Dedifferentiated amniotic fluid mesenchymal stem cell (primary cell): Measurements from ENCODE around the gene CDR2L.
"Not testable (repeated sequence)": the region's sequence is repeated elsewhere in the genome, so short reads cannot be mapped to it uniquely, and the experiment has no call there.

Experiments used
- DNase-seq: peaks from one replicate; pipeline ENCODE4 v3.0.0-alpha.2; 2016; ENCODE audit errors: extremely low spot score

Gene CDR2L

DNA sequence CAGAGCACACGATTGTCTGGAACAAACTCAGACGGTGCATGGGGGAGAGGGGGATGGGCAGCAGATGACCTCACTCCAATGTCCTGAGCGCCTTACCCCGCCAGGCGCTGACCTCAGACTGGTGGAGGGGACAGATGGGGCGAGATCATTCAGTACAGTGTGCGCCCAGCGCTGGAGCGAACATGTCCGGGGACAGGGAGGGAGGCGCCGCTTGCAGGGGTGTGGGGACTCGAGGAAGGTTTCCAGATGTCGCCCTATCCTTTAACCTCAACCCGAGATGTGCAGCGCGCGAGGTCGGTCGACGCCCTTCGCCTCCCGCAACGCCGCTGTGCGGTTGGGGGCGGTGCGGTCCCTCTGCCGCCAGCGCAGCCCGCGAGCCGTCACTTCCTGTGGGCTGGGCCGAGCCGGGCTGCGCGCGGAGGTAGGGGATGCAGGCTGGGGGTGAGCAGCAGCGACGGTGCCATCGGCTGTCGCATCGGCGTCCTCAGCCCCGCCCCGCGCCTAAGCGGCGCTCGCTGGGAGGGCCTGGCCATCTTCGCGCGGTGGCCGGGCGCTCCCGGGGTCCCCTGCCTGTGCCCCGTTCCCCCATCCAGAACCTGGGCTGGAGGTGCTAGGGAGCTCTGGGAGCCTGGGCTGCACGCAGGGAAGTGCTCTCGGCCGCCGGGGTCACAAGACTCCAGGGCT, 5.3 kb upstream of the CDR2L start:
- DNase-seq: no peak

DNA sequence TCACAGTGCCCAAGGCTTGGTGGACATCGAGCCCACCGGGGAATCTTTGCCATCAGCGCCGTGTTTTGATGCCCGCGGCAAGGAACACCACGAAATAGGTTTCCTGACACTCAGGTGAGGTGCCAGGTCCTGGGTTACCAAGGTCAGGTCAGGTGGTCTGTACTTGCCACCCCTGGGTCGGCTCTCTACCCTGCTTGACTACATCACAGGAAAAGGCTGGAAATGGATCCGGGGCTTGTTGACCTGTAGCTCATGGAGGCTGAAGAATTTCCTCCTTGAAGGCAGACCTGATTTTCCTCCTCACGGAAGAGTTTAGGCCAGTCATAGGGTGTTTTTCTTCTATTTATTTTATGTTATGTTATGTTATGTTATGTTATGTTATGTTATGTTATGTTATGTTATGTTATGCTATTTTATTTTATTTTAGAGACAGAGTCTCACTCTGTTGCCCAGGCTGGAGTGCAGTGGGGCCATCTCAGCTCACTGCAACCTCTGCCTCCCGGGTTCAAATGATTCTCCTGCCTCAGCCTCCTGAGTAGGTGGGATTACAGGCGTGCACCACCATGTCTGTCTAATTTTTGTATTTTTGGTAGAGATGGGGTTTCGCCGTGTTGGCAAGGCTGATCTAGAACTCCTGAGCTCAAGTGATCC, 4.6 kb upstream of the CDR2L start:
- not testable (repeated sequence) for DNase-seq

DNA sequence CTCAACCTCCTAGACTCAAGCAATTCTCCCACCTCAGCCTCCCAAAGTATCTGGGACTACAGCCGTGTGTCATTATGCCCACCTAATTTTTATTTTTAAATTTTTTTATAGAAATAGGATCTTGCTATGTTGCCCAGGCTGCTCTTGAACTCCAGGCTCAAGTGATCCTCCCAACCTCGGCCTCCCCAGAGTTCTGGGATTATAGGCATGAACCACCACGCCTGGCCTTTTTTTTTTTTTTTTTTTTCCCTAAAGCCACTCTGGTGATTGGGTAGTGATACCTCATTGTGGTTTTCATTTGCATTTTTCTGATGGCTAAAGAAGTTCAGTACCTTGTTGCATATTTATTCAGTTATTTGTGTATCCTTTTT, 1.2 kb upstream of the CDR2L start:
- DNase-seq: no peak

DNA sequence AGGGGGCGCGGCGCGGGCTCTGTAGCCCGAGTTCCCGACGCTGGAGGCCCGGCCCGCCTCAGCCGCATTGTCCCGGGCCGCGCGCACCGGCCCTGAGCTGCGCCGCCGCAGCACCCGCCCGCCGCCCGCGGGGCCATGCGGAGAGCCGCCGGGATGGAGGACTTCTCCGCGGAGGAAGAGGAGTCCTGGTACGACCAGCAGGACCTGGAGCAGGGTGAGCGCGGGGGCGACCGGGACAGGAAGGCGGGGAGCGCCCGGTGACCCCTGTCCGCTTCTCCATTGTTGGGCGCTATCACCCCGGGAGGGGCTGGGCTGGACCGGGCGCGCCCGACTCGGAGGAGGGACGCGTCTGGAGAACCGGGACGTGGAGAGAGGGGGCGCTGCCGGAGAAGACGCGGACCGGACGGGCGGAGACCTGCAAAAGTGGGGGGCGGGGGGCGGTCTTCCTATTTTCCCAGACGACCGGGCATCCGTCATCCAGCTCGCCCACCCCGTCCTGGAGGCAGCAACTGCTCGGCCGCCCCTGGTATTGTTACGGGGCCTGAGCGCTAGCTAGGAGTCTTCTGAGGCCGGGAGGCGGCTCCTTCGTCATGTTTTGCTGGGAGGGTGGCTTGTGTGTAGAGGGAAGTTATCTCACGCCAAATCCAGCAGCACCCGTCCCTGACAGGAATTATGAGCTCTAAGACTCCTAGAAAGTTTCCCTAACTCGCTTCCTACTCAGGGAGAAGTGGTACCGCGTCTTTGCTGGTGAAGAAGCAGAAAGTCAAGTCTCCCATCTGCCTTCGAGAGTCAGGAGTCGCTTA, 678 bp downstream of the CDR2L start:
- DNase-seq: peak; percentile 54

DNA sequence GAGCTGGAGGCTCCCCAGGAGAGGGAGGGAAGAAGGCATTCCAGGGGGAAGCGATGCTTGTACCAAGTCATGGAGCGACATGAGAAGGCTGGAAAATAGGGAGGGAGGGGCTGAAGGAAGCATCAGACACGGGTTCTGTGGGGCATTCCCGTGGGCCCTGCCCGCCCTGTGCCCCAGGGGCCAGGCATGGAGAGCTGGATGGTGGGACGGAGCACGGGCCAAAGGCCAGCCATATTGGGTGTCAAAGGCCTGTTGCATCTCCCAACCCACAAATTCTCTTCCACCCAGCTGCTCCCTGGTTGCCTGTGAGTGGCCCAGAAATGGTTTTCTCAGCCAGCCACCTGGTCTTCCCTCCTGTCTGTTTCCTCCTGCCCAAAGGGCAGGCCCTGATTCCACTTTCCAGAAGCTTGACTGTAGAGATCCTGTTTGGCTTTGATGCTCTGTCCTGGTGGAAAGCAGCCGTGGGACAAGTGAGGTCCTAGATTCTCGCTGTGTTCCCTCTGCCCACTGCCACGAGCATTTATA, 3.2 kb downstream of the CDR2L start:
- DNase-seq: no peak

DNA sequence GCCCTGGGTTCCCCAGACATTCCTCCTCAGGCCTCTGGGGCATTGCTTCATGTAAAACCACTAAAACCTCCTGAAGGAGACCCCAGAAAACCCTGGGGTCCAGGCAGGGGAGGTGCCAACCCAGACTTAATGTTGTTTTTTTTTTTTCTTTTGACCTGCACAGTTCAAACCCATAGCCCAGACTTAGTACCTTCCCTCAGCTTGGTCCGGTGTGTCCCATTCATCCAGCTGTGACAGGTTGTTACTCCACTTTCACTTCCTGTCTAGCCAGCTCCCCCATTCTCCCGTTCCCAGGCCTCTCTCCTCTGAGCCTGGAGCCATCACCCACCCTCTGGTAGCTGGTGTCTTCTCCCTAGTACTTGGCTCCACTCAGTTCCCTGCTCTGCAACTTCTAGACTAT, 4.8 kb downstream of the CDR2L start:
- no peak for DNase-seq

DNA sequence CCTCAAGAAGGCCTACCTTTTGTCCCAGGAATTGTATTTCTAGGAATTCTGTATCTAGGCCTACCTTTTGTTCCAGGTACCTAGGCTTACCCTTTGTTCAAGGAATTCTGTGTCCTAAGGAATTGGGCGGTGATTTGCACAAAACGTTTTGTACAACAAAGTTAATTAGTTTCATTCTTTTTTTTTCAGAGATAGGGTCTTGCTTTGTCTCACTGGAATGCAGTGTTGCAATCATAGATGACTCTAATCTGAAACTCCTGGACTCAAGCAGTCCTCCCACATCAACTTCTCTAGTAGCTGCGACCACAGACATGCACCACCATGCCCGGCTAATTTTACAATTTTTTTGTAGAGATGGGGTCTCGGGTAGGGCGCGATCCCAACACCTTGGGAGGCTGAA, 7.0 kb downstream of the CDR2L start:
- DNase-seq: no peak

DNA sequence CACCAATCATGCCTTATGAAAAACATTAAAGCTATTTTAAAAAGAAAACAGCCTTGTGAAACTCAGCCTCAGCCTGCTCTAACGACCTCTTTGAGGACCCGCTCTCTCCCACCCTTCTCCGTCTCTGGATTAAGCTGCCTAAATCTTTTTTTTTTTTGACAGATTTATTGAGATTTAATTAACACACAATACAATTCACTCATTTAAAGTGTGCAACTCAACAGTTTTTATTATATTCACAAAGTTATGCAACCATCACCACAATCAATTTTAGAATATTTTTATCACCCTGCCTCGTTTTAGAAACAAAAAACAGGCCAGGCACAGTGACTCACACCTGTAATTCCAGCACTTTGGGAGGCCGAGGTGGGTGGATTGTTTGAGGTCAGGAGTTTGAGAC, 8.4 kb downstream of the CDR2L start:
- DNase-seq: no peak

DNA sequence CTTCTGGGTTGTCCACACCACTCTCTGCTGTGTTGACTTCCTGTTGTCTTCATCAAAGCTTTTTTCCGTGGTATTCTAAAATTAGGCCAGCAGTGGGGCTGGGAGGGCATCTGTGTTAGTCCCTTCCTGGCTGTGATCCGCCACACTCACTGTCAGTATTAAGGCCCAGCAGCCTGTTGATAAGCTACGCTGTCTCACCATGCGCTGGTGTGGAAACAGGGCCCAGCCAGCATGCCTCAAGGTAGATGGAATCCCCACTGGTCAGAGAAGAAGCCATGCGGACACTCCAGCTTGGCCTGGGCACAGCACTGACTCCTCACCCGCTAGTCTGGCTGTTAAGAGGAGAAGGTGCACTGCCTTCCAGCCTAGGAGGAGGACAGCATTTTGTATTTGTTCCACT, 11.4 kb downstream of the CDR2L start:
- no peak for DNase-seq

DNA sequence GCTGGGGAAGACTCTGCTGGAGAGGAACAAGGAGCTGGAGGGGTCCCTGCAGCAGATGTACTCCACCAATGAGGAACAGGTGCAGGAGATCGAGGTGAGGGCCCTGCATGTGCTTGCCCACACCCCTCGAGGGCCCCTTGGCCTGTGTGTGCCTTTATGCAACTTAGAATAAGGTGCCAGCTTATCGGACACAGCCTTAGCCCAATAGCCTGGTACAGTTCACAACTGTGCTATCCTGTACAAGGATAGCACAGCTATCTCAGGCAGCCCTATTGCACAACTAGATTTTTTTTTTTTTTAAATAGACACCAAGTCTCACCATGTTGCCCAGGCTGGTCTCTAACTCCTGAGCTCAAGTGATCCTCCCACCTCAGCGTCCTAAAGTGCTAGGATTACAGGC, 12.1 kb downstream of the CDR2L start:
- no peak for DNase-seq

DNA sequence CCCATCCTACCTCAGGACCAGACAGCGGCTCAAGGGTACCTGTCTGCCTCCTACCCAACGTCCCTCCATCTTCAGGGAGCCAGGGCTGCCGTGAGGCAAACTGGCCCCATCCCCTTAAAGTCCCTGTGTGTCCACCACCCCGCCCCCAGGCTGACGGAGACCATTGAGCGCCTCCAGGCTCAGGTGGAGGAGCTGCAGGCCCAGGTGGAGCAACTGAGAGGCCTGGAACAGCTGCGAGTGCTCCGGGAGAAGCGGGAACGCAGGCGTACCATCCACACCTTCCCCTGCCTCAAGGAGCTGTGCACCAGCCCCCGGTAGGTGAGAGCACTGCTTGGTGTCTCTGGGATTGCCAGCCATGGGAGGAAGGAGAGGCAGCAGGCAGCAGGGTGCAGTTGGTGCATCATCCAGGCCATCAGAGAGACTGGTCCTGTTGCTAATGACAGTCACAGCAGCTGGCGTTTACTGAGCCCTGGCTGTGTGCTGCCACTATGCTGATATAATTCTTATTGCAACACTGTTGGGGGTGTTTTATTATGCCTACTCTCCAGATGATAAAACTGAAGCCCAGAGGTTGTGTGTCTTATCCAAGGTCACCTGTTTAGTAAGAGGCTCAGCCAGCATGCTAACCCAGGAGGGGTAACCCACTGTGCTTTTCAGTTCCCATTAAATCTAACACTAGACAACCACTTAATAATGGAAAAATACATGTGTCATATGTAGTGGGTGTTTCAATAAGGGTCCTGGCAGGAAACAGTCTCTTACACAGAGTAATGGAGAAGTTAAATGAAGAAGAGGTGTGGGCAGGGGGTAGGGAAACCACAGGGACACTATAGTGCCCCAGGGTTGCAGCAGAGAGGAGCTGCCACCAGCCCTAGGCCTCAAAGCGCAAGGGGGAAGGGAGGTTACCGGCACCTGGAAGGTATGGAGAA, 14.7 kb downstream of the CDR2L start:
- no peak for DNase-seq

DNA sequence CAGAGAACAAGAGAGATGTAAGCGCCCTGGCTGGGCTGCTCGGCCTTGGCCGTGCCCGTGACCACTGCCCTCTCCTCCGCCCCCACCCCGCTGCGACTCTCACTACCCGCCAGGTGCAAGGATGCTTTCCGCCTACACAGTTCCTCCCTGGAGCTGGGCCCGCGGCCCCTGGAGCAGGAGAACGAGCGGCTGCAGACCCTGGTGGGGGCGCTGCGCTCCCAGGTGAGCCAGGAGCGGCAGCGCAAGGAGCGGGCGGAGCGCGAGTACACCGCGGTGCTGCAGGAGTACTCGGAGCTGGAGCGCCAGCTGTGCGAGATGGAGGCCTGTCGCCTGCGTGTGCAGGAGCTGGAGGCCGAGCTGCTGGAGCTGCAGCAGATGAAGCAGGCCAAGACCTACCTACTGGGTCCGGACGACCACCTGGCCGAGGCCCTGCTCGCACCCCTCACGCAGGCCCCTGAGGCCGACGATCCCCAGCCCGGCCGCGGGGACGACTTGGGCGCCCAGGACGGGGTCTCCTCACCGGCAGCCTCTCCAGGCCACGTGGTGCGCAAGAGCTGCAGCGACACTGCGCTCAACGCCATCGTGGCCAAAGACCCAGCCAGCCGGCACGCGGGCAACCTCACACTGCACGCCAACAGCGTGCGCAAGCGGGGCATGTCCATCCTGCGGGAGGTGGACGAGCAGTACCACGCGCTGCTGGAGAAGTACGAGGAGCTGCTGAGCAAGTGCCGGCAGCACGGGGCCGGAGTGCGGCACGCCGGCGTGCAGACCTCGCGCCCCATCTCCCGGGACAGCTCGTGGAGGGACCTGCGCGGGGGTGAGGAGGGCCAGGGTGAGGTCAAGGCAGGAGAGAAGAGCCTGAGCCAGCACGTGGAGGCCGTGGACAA, 15.9 kb downstream of the CDR2L start:
- no peak for DNase-seq

DNA sequence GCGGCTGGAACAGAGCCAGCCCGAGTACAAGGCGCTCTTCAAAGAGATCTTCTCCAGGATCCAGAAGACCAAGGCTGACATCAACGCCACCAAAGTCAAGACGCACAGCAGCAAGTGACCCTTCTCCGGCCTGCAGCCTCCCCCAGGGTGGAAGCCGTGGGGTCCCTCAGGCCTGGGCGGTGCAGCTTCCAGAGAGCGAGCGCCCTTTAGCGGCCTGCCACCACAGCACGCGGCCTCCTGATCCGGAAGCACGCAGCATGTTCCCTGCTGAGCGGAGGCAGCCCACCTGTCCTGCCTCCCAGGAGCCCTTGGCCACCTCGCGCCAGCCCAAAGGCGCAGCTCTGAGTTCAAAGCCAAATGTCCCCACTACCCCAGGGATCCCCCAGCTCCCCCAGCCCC, 16.5 kb downstream of the CDR2L start:
- no peak for DNase-seq

DNA sequence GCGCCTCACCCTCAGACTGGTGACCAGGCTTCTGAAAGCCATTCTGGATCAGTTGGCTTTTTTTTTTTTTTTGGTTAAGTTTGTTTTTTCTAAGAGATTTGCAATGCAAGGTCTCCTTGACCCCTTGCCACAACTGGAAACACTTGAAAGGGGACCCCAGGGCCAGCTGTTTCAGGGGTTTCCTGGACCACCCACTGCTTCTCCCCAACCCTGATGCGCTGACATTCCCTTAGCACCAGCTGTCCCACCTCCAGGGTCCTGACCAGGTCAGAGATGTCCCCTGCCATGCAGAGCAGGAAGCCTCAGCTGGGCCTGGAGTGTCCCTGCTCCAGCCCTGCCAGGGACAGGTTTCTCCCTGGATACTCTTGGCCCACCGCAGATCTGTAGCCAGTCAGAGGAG, 16.9 kb downstream of the CDR2L start:
- DNase-seq: no peak

DNA sequence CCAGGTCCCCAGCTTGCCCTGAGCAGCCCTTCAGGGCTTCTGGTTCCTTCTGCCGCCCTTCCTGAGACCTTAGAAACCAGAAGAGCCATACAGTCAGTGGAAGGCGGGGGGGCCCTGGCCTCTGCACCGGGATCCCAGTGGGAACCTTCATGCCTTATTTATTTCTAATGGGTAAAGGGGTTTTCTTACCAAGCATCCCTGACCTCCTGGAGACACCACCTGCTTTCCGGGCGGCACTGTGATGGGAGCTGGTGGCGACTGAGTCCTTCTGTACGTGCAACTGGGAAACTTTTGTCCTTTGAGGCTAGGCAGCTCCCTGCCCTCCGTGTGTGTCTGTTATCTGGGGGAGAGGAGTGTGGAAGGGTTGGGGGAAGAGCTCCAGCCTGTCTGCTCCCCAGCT, 17.9 kb downstream of the CDR2L start:
- no peak for DNase-seq

DNA sequence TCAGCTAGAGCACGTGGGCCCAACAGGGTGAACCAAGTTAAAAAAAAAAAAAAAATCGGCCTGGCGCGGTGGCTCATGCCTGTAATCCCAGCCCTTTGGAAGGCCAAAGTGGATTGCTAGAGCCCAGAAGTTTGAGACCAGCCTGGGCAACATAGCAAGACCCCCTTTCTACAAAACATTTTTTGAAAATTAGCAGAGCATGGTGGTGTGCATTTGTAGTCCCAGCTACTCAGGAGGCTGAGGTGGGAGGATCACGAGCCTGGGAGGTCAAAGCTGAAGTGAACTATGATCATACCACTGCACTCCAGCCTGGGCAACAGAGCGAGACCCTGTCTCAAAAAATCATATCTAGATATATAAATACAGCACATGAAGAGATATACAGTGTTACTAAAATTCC, 18.7 kb downstream of the CDR2L start:
- DNase-seq: not testable (repeated sequence)

DNA sequence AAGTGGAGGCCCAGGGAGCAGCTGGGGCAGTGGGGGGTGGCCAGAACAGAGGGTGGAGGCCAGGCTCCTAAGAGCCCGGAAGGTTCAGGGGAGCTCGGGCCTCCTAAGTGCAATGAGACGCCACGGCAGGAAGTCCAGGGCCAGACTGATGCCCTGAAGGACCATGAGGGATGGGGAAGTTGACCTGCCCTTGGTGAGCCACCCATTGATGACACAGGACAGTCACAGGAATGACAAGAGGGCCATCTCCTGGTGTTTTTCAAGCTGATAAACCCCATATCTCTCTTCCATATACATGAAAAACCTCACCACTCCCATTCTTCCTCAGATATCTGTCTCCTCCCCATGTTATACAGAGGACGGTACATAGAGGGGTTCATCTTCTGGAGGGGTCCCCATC, 19.2 kb downstream of the CDR2L start:
- DNase-seq: no peak

DNA sequence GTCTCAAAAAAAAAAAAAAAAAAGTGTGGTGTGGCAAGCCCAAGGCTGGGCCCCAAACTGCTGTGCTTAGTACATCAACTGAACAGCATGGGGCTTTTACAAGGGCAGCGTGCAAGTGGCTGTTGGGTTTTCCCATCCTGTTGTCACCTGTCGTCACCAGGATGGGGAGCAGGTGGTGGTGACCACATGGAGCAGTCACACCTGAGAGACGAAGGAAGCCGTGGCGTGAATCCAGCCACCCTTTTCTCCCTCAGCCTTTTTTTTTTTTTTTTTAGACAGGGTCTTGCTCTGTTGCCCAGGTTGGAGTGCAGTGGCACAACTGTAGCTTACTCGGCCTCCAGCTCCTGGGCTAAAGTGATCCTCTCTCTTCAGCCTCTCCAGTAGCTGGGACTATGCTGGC, 20.9 kb downstream of the CDR2L start:
- DNase-seq: no peak

DNA sequence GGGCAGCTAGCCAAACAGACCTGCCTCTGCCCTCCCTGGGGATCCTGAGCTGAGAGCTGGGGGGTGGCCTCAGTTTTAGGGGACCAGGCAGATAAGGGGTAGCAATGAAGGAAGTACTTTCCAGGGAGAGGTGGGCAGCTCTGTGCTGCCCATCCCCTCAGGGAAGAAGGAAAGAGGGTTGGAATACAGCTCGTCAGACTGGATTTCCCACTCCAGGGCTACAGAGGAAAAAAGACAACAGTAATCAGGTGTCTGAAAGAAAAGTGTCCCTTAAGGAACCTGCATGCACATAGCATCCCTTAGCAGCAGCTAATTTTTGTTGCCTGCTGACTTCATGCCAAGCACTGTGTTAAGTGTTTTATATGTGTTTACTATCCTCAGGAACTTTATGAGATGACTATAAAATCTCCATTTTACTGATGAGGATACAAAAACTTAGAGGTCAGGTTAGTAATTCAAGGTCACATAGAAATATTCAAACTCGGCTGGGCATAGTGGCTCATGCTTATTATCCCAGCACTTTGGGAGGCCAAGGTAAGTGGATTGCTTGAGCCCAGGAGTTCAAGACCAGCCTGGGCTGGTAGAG, 21.8 kb downstream of the CDR2L start:
- DNase-seq: no peak

DNA sequence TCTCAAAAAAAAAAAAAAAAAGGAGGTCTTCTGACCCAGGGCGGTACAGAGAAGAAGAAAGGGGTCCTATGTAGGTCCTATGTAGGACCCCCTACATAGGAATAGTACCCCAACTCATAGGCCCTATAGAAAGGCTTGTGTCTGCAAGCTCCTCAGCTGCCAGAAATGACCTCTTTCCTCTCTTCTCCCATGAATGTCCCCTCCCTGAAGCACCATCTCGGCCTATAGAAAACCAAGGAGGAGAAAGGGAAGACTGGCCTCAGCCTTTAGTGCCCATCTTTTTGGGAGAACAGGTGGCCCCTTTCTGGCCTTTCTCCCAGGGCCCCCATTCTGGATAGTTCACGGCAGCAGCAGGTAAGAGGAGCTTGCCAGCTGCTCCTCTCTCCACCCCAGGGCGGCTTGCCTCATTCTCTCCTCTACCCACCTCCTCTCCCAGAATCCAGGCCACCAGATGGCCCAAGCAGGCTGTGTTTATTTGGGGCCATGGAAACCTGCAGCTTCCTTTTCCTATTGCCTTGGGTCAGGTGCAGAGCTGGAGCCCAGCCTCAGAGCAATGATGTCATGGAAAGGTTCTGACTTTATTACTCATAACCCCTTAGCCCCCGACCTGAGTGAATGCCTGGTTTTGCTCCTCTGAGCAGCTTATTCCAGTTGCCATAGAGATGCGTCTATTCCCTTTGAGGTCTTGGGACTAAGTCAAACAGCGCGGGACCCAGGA, 23.4 kb downstream of the CDR2L start:
- no peak for DNase-seq
